Muscle layer of duodenum (tissue), 2 donors: ENCODE data around the gene MGLL.

ENCODE experiments used
- H3K27ac ChIP-seq: one replicate; pipeline ENCODE4 v1.7.0; 2013; ENCODE audit warnings: mild to moderate bottlenecking, low read length
- H3K27me3 ChIP-seq: one replicate; pipeline ENCODE4 v1.7.0; 2013; ENCODE audit warnings: low read depth, mild to moderate bottlenecking, control low read depth, low read length
- H3K36me3 ChIP-seq, 2 donors: one replicate each; pipeline ENCODE4 v1.7.0; 2013; ENCODE audit warnings: low read length in 2 of 2, control low read depth in 1 of 2, mild to moderate bottlenecking in 1 of 2; ENCODE audit not compliant: insufficient read depth in 2 of 2, control insufficient read depth in 1 of 2
- H3K4me1 ChIP-seq, 2 donors: one replicate each; pipeline ENCODE4 v1.7.0; 2013; ENCODE audit warnings: low read length in 2 of 2, mild to moderate bottlenecking in 2 of 2, control low read depth in 1 of 2, moderate library complexity in 1 of 2; ENCODE audit not compliant: insufficient read depth in 2 of 2, control insufficient read depth in 1 of 2
- H3K4me3 ChIP-seq, 2 donors: one replicate each; pipeline ENCODE4 v1.7.0; 2013; ENCODE audit warnings: low read length in 2 of 2, low read depth in 1 of 2, mild to moderate bottlenecking in 1 of 2
- H3K9me3 ChIP-seq, 2 donors: one replicate each; pipeline ENCODE4 v1.7.0; 2013; ENCODE audit warnings: low read length in 2 of 2, control low read depth in 1 of 2, mild to moderate bottlenecking in 1 of 2; ENCODE audit not compliant: control insufficient read depth in 1 of 2
- donor health status: healthy.

MGLL gene

GRCh38 chr3:127646501-127647046 is 175.7 kb downstream of the MGLL start:
- no peaks in the 10 kb centered on the region for H3K4me1 ChIP-seq
- H3K9me3 ChIP-seq = no peaks in the 10 kb centered on the region
- H3K36me3 ChIP-seq = no peaks in the 10 kb centered on the region
- no peak overlapping the region for H3K4me3 ChIP-seq
- no peak overlapping the region for H3K27ac ChIP-seq
- H3K27me3 ChIP-seq = no peaks in the 10 kb centered on the region

- H3K36me3 ChIP-seq = no peaks in the 10 kb centered on the region
- H3K4me1 ChIP-seq = no peaks in the 10 kb centered on the region
- no peaks in the 10 kb centered on the region for H3K27me3 ChIP-seq
- H3K27ac ChIP-seq = no peak overlapping the region
- no peak overlapping the region for H3K4me3 ChIP-seq
- no peaks in the 10 kb centered on the region for H3K9me3 ChIP-seq
Measured at GRCh38 chr3:127645371-127646015, 176.8 kb downstream of the MGLL start.

- H3K4me1 ChIP-seq = no peaks in the 10 kb centered on the region
- no peaks in the 10 kb centered on the region for H3K27me3 ChIP-seq
- H3K27ac ChIP-seq = no peak overlapping the region
- no peaks in the 10 kb centered on the region for H3K36me3 ChIP-seq
- no peaks in the 10 kb centered on the region for H3K9me3 ChIP-seq
- no peak overlapping the region for H3K4me3 ChIP-seq
Measured at GRCh38 chr3:127644641-127645370, 177.5 kb downstream of the MGLL start.

- H3K4me1 ChIP-seq = no peaks in the 10 kb centered on the region
- H3K36me3 ChIP-seq = no peaks in the 10 kb centered on the region
- H3K27me3 ChIP-seq = no peaks in the 10 kb centered on the region
- no peak overlapping the region for H3K4me3 ChIP-seq
- no peaks in the 10 kb centered on the region for H3K9me3 ChIP-seq
- no peak overlapping the region for H3K27ac ChIP-seq
Measured at GRCh38 chr3:127640042-127640355, 182.3 kb downstream of the MGLL start.

GRCh38 chr3:127639173-127640041 is 182.9 kb downstream of the MGLL start:
- H3K27ac ChIP-seq = no peak overlapping the region
- no peaks in the 10 kb centered on the region for H3K4me1 ChIP-seq
- H3K27me3 ChIP-seq = no peaks in the 10 kb centered on the region
- no peaks in the 10 kb centered on the region for H3K36me3 ChIP-seq
- no peak overlapping the region for H3K4me3 ChIP-seq
- no peaks in the 10 kb centered on the region for H3K9me3 ChIP-seq
